ENCODE results near the gene PDCL3. TPM values are rescaled to one million over a fixed set of nuclear protein-coding genes. Genes with fewer than 3 reads are reported as not detected.

Gene PDCL3
- total RNA-seq, 1 experiment from 2014 or later = 18.7 TPM

GRCh38 chr2:100560216-100560830 is 2.5 kb upstream of the PDCL3 start:
- DNase-seq (ENCODE audit: low read depth) = no peak

GRCh38 chr2:100561191-100561590 is 1.6 kb upstream of the PDCL3 start:
- DNase-seq (ENCODE audit: low read depth) = peak; percentile 21

GRCh38 chr2:100563407-100564247 is 834 bp downstream of the PDCL3 start:
- peak; percentile 7 for DNase-seq (ENCODE audit: low read depth)

- no peak for DNase-seq (ENCODE audit: low read depth)
Observed at GRCh38 chr2:100568989-100569388, 6.2 kb downstream of the PDCL3 start.

- no peak for DNase-seq (ENCODE audit: low read depth)
Observed at GRCh38 chr2:100571668-100572067, 8.9 kb downstream of the PDCL3 start.

DNA sequence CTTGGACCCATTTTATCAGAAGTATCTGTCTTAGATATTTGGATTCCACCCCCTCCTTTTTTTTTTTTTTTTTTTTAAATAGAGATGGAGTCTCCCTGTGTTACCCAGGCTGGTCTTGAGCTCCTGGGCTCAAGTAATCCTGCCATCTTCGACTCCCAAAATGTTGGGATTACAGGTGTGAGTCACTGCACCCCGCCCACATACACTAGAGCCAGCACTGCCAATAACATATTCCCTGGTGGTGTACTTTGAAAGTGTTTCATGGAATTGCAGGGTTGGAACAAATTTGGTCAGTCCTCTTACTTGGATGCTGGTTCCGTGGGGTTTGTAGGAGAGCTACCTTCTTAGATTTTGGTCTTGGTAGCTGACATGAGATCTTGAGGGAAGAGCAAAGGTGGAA is 15.0 kb downstream of the PDCL3 start:
- DNase-seq (ENCODE audit: low read depth) = peak; percentile 15

DNA sequence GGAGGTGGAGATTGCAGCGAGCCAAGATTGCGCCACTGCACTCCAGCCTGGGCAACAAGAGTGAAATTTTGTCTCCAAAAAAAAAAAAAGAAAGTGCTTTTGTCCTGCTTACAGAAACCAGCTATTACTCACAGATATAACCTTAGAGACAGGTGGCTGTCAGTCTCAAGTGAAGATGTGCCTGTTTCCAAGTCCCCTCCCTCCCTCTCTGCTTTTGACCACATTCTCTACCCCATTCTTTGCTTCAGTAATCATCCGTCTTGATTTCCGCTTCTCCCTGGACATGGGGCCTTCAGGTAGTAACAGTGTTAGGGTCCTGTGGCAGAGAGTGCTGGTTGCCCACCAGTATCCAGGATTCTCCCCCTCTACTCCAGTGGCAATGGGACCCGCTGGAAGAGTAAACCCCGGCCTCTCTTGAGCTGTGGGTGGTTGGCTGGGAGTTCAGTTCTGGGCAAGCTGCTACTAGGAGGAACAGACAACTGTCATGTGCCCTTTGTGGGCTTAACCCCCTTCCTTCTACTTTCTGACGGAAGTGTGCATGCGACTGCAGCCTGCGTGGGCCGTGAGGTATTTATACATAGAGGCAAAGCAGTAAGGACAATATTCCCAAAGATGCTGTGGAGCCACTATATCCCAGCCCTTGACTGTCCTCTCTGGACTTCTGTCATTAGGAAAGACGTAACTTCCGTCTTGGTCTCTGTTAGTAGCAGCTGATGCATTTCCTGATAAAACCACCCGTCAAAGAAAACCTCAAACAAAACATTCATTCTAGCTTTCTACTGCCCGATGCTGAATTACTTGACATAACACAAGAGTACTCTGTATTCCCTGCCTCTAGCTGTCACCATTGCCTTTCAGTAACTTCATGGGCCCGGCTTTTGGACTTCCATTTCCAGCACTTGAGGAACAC is 17.8 kb downstream of the PDCL3 start:
- no peak for DNase-seq (ENCODE audit: low read depth)

DNA sequence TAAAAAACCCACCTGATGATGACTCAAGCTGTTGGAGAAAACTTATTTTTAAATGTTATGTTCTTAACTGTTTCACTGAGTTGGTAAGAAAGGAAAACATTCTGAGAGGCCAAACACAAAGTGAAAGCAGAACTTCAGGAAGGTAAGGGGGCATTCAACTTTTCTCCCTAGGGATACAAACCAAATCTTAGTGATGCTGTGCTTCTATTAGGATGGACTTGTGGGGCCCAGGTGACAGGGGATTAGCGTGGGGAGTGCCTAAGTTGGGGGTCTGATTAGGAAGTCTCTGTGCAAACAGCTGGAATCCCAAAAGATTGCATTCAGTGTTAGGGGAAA is 18.5 kb downstream of the PDCL3 start:
- no peak for DNase-seq (ENCODE audit: low read depth)

DNA sequence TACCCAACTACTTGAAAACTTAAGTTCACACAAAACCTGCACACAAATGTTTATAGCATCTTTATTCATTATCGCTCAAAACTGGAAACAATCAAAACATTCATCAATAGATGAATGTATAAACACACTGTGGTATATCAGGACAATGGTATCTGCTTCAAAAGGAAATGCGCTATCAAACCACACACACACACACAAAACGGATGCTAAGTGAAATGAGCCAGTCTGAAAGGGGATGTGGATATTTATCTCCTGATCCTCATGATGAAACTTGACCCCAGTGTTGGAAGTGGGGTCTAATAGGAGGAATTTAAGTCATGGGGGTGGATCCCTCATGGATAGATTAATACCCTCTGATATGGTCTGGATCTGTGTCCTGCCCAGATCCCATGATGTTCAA is 22.0 kb downstream of the PDCL3 start:
- no peak for DNase-seq (ENCODE audit: low read depth)

- DNase-seq (ENCODE audit: low read depth) = peak; percentile 81
Observed at GRCh38 chr2:100588071-100588786, 25.4 kb downstream of the PDCL3 start.

GRCh38 chr2:100589527-100589926 is 26.7 kb downstream of the PDCL3 start:
- DNase-seq (ENCODE audit: low read depth) = no peak

GRCh38 chr2:100592226-100592625 is 29.4 kb downstream of the PDCL3 start:
- DNase-seq (ENCODE audit: low read depth) = peak; percentile 26

DNA sequence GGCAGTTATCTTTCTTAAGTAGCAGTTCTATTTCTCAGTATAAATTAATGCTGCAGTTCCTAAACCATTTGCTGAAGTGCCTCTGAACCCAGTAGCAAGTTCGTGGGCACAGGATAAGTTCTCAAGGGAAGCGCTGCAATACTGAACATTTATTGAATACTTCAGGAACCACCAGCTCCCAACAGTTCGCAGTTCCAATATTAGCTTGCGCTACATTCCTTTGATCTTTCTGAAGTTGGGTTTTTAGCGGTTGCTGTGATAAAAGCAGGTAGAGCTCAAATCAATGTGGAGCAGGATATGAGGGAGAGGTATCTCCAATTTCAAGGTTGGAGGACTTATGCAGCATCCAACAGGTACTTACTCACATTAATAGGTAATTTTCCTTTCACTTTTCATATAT is 33.7 kb downstream of the PDCL3 start:
- no peak for DNase-seq (ENCODE audit: low read depth)

- no peak for DNase-seq (ENCODE audit: low read depth)
Observed at GRCh38 chr2:100599566-100599965, 36.8 kb downstream of the PDCL3 start.

GRCh38 chr2:100601661-100602060 is 38.9 kb downstream of the PDCL3 start:
- no peak for DNase-seq (ENCODE audit: low read depth)

- no peak for DNase-seq (ENCODE audit: low read depth)
Observed at GRCh38 chr2:100603414-100603813, 40.6 kb downstream of the PDCL3 start.

DNA sequence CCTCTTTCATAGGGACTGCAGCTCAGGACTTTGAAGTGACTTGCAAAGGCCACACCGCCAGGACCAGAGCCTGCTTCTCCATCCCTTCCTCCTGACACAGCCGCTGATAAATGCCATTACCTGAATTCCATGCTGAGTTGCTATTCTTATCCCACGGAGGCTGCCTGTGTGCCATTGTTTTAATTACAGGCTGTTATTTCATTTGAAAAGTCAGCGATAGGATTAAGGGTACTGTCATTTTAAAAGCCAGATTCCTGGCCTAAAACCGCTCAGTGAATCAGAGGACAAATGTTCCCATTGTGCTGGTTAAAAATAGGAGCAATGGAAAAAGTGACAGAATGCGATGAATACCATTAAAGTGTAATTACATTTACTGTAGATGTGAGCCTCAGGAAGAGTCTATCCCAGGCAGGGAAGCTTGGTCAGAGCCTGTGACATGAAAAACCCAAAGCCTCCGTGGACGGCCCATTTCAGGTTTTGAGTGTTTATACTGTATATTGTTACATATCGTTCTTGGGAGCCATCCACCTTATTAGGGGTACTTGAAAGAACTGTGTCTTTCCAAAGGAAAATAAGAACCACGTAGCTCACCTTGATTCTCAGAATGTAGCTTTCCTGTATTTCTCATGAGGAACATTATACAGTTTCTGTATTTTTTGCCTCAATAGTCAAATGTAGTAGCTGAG is 41.3 kb downstream of the PDCL3 start:
- DNase-seq (ENCODE audit: low read depth) = peak; percentile 66

DNA sequence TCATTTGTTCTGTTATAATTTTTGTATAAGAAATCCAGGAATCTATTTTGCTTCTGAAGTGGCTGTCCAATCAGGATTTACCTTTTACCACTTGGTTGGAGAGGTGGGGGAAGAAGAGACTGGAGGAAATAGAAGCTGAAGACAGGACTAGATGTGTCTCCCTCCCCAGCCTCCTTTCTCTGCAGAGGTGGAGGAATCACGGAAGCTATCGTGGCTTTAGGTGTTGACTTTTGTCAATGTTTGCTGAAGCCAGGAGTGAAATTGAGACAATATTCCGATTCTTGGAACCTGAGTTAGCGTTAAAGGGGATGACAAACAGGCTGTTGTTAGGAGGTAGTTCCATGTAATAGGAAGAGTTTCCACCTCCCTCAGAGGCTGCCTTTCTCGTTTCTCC is 43.5 kb downstream of the PDCL3 start:
- no peak for DNase-seq (ENCODE audit: low read depth)

DNA sequence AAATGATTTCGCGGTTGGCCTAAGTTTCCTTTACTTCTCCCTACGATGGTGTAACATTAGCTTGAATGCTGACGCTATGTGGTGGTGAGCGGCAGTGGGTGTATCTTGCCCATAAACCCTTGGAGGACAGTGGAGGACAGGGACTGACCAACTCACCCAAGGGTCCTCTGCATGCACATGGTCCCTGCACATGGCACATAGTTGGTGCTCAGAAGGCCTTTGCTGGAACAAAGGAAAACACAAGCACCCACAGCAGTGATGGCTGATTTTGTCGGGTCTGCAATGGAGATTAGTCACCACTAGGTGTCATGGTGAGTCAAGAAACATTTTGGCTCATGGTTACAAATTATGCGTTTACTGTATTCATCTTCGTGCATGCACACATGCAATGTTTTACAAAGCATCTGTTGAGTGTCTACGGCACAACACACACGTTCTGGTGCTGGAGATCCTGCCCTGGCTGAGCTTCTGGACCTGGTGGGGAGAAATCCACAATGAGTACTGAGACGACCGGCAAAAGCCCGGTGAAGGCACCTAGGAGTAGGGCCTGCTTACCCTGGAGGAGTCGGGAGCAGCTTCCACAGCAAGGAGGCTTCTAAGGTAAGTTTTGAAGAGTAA is 44.0 kb downstream of the PDCL3 start:
- DNase-seq (ENCODE audit: low read depth) = peak; percentile 24

DNA sequence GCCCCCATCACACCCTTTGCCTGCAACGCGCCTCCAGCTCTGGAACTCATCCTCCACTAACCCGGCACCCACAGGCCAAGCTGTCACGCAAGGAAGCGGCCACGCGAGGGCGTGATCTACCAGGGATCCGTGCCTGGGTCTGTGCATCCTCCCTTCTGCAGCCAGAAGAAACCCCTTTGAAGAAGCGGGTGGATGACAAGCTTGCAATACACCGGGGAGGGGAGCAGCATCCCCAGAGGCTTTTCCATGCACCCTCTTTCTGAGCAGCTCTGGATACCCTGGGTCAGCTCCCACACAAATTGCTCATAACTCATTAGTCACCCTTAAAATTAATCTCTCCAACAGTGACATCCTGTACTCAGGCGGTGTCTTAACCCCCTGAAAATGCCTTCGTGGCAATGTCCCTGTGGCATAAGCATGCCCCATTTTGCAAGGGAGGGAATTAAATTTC is 47.6 kb downstream of the PDCL3 start:
- peak; percentile 52 for DNase-seq (ENCODE audit: low read depth)

Data from M059J (cell line).